Spleen (tissue), 11 donors: ENCODE data around the gene LEFTY2. TPM values are rescaled to one million over a fixed set of nuclear protein-coding genes. Genes with fewer than 3 reads are reported as not detected.
A peak's percentile ranks its signal among the peaks of the same experiment; 100 is the strongest.

Experiments used
- DNase-seq: peaks from one replicate; pipeline ENCODE4 v3.0.0-alpha.2; 2020
- H3K27ac ChIP-seq, 8 donors: fragments of 200-600 bp; sonication (generic) in 7 of 8; 1 replicate in 4 of 8; 2 replicates in 4 of 8; pipeline versions ENCODE4 v1.5.0 to v1.8.0; 2016 to 2021; ENCODE audit warnings: inconsistent platforms in 4 of 8, mild to moderate bottlenecking in 4 of 8, moderate library complexity in 1 of 8
- H3K27me3 ChIP-seq, 7 donors: fragments of 200-600 bp; sonication (generic) in 6 of 7; replicated peaks in 1 of 7; 1 replicate in 4 of 7; 2 replicates in 3 of 7; pipeline versions ENCODE4 v1.5.0 to v1.8.0; 2016 to 2021; ENCODE audit warnings: inconsistent platforms in 3 of 7, mild to moderate bottlenecking in 1 of 7
- H3K36me3 ChIP-seq, 6 donors: fragments of 200-600 bp; sonication (generic) in 5 of 6; 1 replicate in 4 of 6; 2 replicates in 2 of 6; pipeline versions ENCODE4 v1.5.0 to v1.8.0; 2016 to 2021; ENCODE audit warnings: inconsistent platforms in 2 of 6
- H3K4me1 ChIP-seq, 6 donors: fragments of 200-600 bp; sonication (generic) in 5 of 6; 1 replicate in 3 of 6; 2 replicates in 3 of 6; pipeline versions ENCODE4 v1.5.0 to v1.8.0; 2016 to 2021; ENCODE audit warnings: inconsistent platforms in 3 of 6
- H3K4me3 ChIP-seq, 8 donors: fragments of 200-600 bp; sonication (generic) in 7 of 8; 1 replicate in 4 of 8; 2 replicates in 4 of 8; pipeline versions ENCODE4 v1.5.0 to v1.8.0; 2016 to 2021; ENCODE audit warnings: inconsistent platforms in 4 of 8, mild to moderate bottlenecking in 4 of 8, moderate library complexity in 2 of 8
- H3K9me3 ChIP-seq, 8 donors: fragments of 200-600 bp; sonication (generic) in 7 of 8; 1 replicate in 4 of 8; 2 replicates in 4 of 8; pipeline versions ENCODE4 v1.5.0 to v1.8.0; 2016 to 2021; ENCODE audit warnings: inconsistent platforms in 4 of 8
- POLR2A ChIP-seq, 3 donors: fragments of 450-650 bp; IDR thresholded peaks; one replicate each; pipeline ENCODE4 v1.5.1; 2017; ENCODE audit warnings: antibody characterized with exemption in 3 of 3, mild to moderate bottlenecking in 1 of 3
- POLR2AphosphoS5 ChIP-seq, 3 donors: sonication (generic); formaldehyde crosslinking; IDR thresholded peaks; one replicate each; pipeline ENCODE4 v1.5.1; 2017; ENCODE audit warnings: antibody characterized with exemption in 3 of 3
- WGBS, 5 donors: extraction: QIAGEN DNeasy Blood & Tissue Kit in 3 of 5; methylation state at CpG; one replicate each; pipeline versions ENCODE4 v1.1.5 to v1.1.7; 2013 to 2018; 5-methylcytosine and 5-hydroxymethylcytosine counted together
- intact Hi-C: fragments of 100-400 bp; cut with DNase I; formaldehyde crosslinking; loops from one replicate; pipeline ENCODE4 v1.15.0; 2023; ENCODE audit warnings: low total_unique reads
- polyA plus RNA-seq, 3 donors: library from polyadenylated mRNA; stranded (reverse); fragments of 200-250 nt; gene quantifications; one replicate each; pipeline ENCODE4 v1.2.1, GENCODE V29; 2013
- total RNA-seq, 7 donors: library from RNA; depleted of rRNA in 3 of 7; stranded (reverse); fragments of >200 nt in 3 of 7; fragmentation: NEBNext Ultra II Directional in 4 of 7; extraction: Animal tissue kit (Norgen Biotek cat#: 25700) in 4 of 7; gene quantifications; one replicate each; pipeline versions ENCODE4 v1.1.0 to v1.2.1, GENCODE V29; 2016 to 2021
- TF ChIP-seq, protein P1 (sequence below), 11 experiments: fragments of 200-600 bp in 7 of 11; fragments of 450-650 bp in 4 of 11; sonication (generic) in 4 of 11; IDR thresholded peaks in 8 of 11; conservative IDR thresholded peaks in 3 of 11; 1 replicate in 7 of 11; 2 replicates in 4 of 11; pipeline versions ENCODE4 v1.4.0 to v1.8.0; 2016 to 2021; ENCODE audit warnings: antibody characterized with exemption in 11 of 11, inconsistent platforms in 4 of 11, mild to moderate bottlenecking in 1 of 11
- donor health status: healthy with polysubstance abuse.
- donor health status: DM: no; HTN: no; CAD: no; lungs with moderate emphysema.
- donor health status: DM: no; HTN: no; CAD: no.
- donor health status: Bipolar disorder and iron deficiency.
- donor health status: healthy.
- donor health status: DM: no; HTN: no; CAD: no.
- donor health status: DM: yes; HTN: yes; CAD: no.

Gene LEFTY2
- total and polyA plus RNA-seq, 10 donors: 0.06 to 0.65 (median 0.36) TPM; not detected in 4

- H3K9me3 ChIP-seq: no peaks in the 10 kb centered on the region
- H3K27ac ChIP-seq: no peak overlapping the region
- intact Hi-C loops: no loop called here
- H3K4me1 ChIP-seq: peaks cover 5 to 32% (median 20%) of the 10 kb centered on the region in 6 donors
- H3K36me3 ChIP-seq: no peaks in the 10 kb centered on the region
- DNase-seq: peak; percentile 63
- TF ChIP-seq, protein P1, sequence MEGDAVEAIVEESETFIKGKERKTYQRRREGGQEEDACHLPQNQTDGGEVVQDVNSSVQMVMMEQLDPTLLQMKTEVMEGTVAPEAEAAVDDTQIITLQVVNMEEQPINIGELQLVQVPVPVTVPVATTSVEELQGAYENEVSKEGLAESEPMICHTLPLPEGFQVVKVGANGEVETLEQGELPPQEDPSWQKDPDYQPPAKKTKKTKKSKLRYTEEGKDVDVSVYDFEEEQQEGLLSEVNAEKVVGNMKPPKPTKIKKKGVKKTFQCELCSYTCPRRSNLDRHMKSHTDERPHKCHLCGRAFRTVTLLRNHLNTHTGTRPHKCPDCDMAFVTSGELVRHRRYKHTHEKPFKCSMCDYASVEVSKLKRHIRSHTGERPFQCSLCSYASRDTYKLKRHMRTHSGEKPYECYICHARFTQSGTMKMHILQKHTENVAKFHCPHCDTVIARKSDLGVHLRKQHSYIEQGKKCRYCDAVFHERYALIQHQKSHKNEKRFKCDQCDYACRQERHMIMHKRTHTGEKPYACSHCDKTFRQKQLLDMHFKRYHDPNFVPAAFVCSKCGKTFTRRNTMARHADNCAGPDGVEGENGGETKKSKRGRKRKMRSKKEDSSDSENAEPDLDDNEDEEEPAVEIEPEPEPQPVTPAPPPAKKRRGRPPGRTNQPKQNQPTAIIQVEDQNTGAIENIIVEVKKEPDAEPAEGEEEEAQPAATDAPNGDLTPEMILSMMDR (IDR thresholded peaks at IDR 0.05 in 8 of 11, conservative IDR thresholded peaks at IDR 0.05 in 3 of 11): no peak
- TF ChIP-seq POLR2AphosphoS5 (IDR thresholded peaks at IDR 0.05) (no peak), POLR2A (IDR thresholded peaks at IDR 0.05) (no peak)
- WGBS, 5 donors: 70 to 89% (median 84%) methylated on average over 4 of the region's 4 CpGs
- no peak overlapping the region for H3K4me3 ChIP-seq
- peaks cover 0 to 7% (median 0%) of the 10 kb centered on the region in 7 donors for H3K27me3 ChIP-seq
Observed at GRCh38 chr1:225945564-225945963, 4.5 kb upstream of the LEFTY2 start.

- intact Hi-C loops: no loop called here
- Histone ChIP-seq H3K9me3 (no peaks in the 10 kb centered on the region), H3K36me3 (no peaks in the 10 kb centered on the region), H3K27ac (no peak overlapping the region), H3K4me3 (no peak overlapping the region), H3K4me1 (peaks cover 5 to 33% (median 21%) of the 10 kb centered on the region in 6 donors), H3K27me3 (peaks cover 0 to 3% (median 0%) of the 10 kb centered on the region in 7 donors)
- 48 to 56% (median 52%) methylated on average over 7 of the region's 7 CpGs for WGBS, 5 donors
- DNase-seq: peak; percentile 70
- TF ChIP-seq POLR2A (IDR thresholded peaks at IDR 0.05): no peak
- TF ChIP-seq, protein P1 (IDR thresholded peaks at IDR 0.05 in 8 of 11, conservative IDR thresholded peaks at IDR 0.05 in 3 of 11): no peak
Observed at GRCh38 chr1:225944951-225945350, 3.9 kb upstream of the LEFTY2 start.

GRCh38 chr1:225944387-225944786 is 3.4 kb upstream of the LEFTY2 start:
- Histone ChIP-seq H3K36me3 (no peaks in the 10 kb centered on the region), H3K4me3 (no peak overlapping the region), H3K27me3 (peaks cover 0 to 8% (median 0%) of the 10 kb centered on the region in 7 donors), H3K27ac (no peak overlapping the region), H3K9me3 (no peaks in the 10 kb centered on the region), H3K4me1 (peaks cover 5 to 33% (median 21%) of the 10 kb centered on the region in 6 donors)
- intact Hi-C loops: no loop called here
- TF ChIP-seq POLR2AphosphoS5 (IDR thresholded peaks at IDR 0.05) (no peak), POLR2A (IDR thresholded peaks at IDR 0.05) (no peak)
- TF ChIP-seq, protein P1 (IDR thresholded peaks at IDR 0.05 in 8 of 11, conservative IDR thresholded peaks at IDR 0.05 in 3 of 11): no peak
- 58 to 82% (median 69%) methylated on average over 2 of the region's 2 CpGs for WGBS, 5 donors
- peak; percentile 35 for DNase-seq

DNA sequence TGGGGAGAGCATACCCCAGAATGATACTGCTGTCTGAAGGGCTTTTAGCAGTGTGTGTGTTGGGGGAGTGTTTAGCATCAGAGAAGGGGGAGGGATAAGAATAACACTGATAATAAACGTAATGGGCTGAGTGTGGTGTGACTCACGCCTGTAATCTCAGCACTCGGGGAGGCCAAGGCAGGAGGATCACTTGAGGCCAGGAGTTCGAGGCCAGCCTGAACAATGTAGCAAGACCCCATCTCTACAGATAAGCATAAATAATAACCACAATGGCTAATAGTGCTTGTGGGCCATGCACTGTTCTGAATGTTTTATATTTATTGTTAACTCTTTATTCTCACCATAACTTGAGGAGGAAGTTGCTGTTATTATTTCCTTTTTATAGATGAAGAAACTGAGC is 2.6 kb upstream of the LEFTY2 start:
- peaks cover 0 to 13% (median 0%) of the 10 kb centered on the region in 7 donors for H3K27me3 ChIP-seq
- 73 to 94% (median 84%) methylated on average over 4 of the region's 4 CpGs for WGBS, 5 donors
- intact Hi-C loops: no loop called here
- peaks cover 5 to 33% (median 21%) of the 10 kb centered on the region in 6 donors for H3K4me1 ChIP-seq
- no peaks in the 10 kb centered on the region for H3K36me3 ChIP-seq
- H3K27ac ChIP-seq: no peak overlapping the region
- H3K9me3 ChIP-seq: no peaks in the 10 kb centered on the region
- H3K4me3 ChIP-seq: no peak overlapping the region
- TF ChIP-seq, protein P1 (IDR thresholded peaks at IDR 0.05 in 8 of 11, conservative IDR thresholded peaks at IDR 0.05 in 3 of 11): no peak
- TF ChIP-seq POLR2AphosphoS5 (IDR thresholded peaks at IDR 0.05) (no peak), POLR2A (IDR thresholded peaks at IDR 0.05) (no peak)
- no peak for DNase-seq
